ENCODE measurements around the gene LAYN. TPM values are rescaled to one million over a fixed set of nuclear protein-coding genes. Genes with fewer than 3 reads are reported as not detected.

The LAYN gene
- total RNA-seq, 2 experiments from 2014 or later: 1.3 to 1.4 TPM

DNA sequence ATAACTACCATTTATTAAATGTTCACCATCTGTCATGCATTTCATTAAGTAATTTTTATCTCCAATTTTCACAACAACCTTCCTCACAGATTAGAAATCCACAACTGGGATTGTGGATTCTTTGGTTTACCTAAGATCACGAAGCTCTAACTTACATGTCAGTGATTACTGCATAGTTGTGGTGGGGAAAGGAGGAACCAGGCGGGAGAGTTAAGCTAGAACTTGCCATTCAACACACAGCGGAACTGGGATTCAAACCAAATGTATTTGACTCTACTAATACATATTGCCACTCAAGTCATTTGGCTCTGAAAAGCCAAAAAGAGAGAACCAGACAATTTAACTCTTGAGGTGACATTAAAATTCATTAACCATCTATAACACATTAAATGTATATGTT, 10.4 kb upstream of the LAYN start:
- ATAC-seq (ENCODE audit: poor library complexity): no peak
- Histone ChIP-seq H3K4me3 (ENCODE audit: low read length) (no peak overlapping the region), H3K9me3 (ENCODE audit: control insufficient read depth in 1 of 2, insufficient read depth in 1 of 2, low read length in 2 of 2) (no peaks in the 10 kb centered on the region), H3K4me1 (ENCODE audit: insufficient read depth, low read length) (no peaks in the 10 kb centered on the region), H3K36me3 (ENCODE audit: insufficient read depth, low read length) (no peaks in the 10 kb centered on the region), H3K27me3 (ENCODE audit: control insufficient read depth in 1 of 2, insufficient read depth in 2 of 2, low read length in 2 of 2) (peaks cover 1 to 3% of the 10 kb centered on the region in 2 experiments), H3K27ac (ENCODE audit: low read depth in 1 of 2, low read length in 2 of 2) (no peak overlapping the region)
- CTCF ChIA-PET: no interaction called here
- H3K4me3 Mint-ChIP-seq: no peak overlapping the region
- DNase-seq: no peak
- TF ChIP-seq, protein P1, sequence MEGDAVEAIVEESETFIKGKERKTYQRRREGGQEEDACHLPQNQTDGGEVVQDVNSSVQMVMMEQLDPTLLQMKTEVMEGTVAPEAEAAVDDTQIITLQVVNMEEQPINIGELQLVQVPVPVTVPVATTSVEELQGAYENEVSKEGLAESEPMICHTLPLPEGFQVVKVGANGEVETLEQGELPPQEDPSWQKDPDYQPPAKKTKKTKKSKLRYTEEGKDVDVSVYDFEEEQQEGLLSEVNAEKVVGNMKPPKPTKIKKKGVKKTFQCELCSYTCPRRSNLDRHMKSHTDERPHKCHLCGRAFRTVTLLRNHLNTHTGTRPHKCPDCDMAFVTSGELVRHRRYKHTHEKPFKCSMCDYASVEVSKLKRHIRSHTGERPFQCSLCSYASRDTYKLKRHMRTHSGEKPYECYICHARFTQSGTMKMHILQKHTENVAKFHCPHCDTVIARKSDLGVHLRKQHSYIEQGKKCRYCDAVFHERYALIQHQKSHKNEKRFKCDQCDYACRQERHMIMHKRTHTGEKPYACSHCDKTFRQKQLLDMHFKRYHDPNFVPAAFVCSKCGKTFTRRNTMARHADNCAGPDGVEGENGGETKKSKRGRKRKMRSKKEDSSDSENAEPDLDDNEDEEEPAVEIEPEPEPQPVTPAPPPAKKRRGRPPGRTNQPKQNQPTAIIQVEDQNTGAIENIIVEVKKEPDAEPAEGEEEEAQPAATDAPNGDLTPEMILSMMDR (IDR thresholded peaks at IDR 0.05): no peak
- POLR2A ChIA-PET: no interaction called here
- no peaks in the 10 kb centered on the region for H3K36me3 Mint-ChIP-seq (ENCODE audit: low read depth)
- H3K27ac Mint-ChIP-seq: no peak overlapping the region
- peaks cover 10% of the 10 kb centered on the region for H3K27me3 Mint-ChIP-seq
- intact Hi-C loops (cut with DNase I, micrococcal nuclease): no loop called here
- H3K4me1 Mint-ChIP-seq (ENCODE audit: low read depth): peaks cover 18% of the 10 kb centered on the region
- H3K9me3 Mint-ChIP-seq: no peaks in the 10 kb centered on the region

DNA sequence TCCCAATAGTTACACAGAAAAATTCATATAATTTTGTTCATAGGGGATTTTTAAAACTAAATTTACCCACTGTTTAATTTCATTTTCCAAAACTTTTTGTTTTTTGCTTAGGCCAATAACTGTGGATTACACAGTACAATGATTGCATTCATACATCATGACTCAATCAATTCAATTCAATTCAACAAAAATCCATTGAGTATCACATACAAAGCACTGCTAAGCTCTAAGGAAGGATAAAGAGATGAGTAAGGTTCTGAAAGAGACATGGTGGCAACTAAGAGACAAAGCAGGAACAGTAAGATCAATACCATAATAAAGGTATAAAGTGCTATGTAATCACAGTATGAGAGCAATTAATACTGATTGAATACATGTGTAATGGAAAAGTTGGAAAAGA, 9.4 kb upstream of the LAYN start:
- H3K27me3 ChIP-seq (ENCODE audit: control insufficient read depth in 1 of 2, insufficient read depth in 2 of 2, low read length in 2 of 2): peaks cover 3 to 5% of the 10 kb centered on the region in 2 experiments
- Mint-ChIP-seq H3K4me1 (ENCODE audit: low read depth) (peaks cover 15% of the 10 kb centered on the region), H3K4me3 (no peak overlapping the region), H3K36me3 (ENCODE audit: low read depth) (no peaks in the 10 kb centered on the region), H3K27me3 (peaks cover 13% of the 10 kb centered on the region), H3K9me3 (no peaks in the 10 kb centered on the region), H3K27ac (no peak overlapping the region)
- H3K36me3 ChIP-seq (ENCODE audit: insufficient read depth, low read length): no peaks in the 10 kb centered on the region
- POLR2A ChIA-PET: no interaction called here
- no peak overlapping the region for H3K4me3 ChIP-seq (ENCODE audit: low read length)
- H3K9me3 ChIP-seq (ENCODE audit: control insufficient read depth in 1 of 2, insufficient read depth in 1 of 2, low read length in 2 of 2): no peaks in the 10 kb centered on the region
- DNase-seq: no peak
- no peak for ATAC-seq (ENCODE audit: poor library complexity)
- H3K4me1 ChIP-seq (ENCODE audit: insufficient read depth, low read length): no peaks in the 10 kb centered on the region
- no peak overlapping the region for H3K27ac ChIP-seq (ENCODE audit: low read depth in 1 of 2, low read length in 2 of 2)
- intact Hi-C loops (cut with DNase I, micrococcal nuclease): no loop called here
- TF ChIP-seq, protein P1 (IDR thresholded peaks at IDR 0.05): no peak
- CTCF ChIA-PET: no interaction called here

DNA sequence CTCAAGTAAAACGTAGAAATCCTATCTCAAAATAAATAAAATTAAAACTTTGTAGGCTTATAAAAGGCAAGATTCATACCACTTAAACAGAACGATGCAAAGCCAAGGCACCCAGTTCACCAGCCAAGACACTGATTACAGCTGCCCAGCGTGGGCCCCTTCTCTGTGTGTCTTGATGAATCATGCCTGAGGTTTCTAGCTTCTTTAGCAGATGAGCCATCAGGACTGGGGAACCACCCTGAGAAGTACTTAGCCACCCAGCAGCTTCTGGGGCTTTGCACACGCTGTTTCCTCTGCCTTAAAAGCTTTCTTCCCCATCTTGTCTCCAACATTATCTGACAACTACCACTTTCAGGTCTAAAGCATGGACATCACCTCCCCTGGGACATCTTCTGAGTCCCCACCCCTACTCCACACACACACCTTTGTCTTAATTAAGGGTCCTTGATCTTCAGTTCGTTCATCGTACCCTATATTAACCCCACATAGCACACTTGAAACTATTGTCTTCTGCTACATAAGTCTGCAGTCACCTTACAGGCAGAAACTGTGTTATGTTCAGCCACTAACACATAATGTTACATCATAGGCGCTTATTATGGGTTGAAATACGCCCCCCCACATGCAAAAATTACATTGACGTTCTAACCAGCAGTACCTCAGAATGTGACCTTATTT, 8.7 kb upstream of the LAYN start:
- POLR2A ChIA-PET: no interaction called here
- intact Hi-C loops (cut with DNase I, micrococcal nuclease): no loop called here

More for the DNA sequence above, 8.7 kb upstream of the LAYN start:
- DNase-seq: peak in 5 of 14 experiments; percentile 20 to 59 (median 28)
- Mint-ChIP-seq H3K4me1 (ENCODE audit: low read depth) (peaks cover 10% of the 10 kb centered on the region), H3K9me3 (no peaks in the 10 kb centered on the region), H3K27ac (no peak overlapping the region), H3K27me3 (peaks cover 20% of the 10 kb centered on the region), H3K4me3 (no peak overlapping the region), H3K36me3 (ENCODE audit: low read depth) (no peaks in the 10 kb centered on the region)
- TF ChIP-seq, protein P1 (IDR thresholded peaks at IDR 0.05): no peak
- Histone ChIP-seq H3K9me3 (ENCODE audit: control insufficient read depth in 1 of 2, insufficient read depth in 1 of 2, low read length in 2 of 2) (no peaks in the 10 kb centered on the region), H3K4me3 (ENCODE audit: low read length) (no peak overlapping the region), H3K27me3 (ENCODE audit: control insufficient read depth in 1 of 2, insufficient read depth in 2 of 2, low read length in 2 of 2) (peaks cover 3 to 5% of the 10 kb centered on the region in 2 experiments), H3K27ac (ENCODE audit: low read depth in 1 of 2, low read length in 2 of 2) (no peak overlapping the region), H3K36me3 (ENCODE audit: insufficient read depth, low read length) (no peaks in the 10 kb centered on the region), H3K4me1 (ENCODE audit: insufficient read depth, low read length) (no peaks in the 10 kb centered on the region)
- CTCF ChIA-PET: no interaction called here
- ATAC-seq (ENCODE audit: poor library complexity): peak; percentile 65
